ENCODE data around the gene ELP5. TPM values are rescaled to one million over a fixed set of nuclear protein-coding genes. Genes with fewer than 3 reads are reported as not detected.

Gene ELP5
- polyA plus RNA-seq, 3 donors, result 53.8 to 63.4 (median 57.1) TPM

GRCh38 chr17:7215652-7216180 is 36.3 kb upstream of the ELP5 start:
- no peak for DNase-seq

GRCh38 chr17:7216242-7217112 is 35.5 kb upstream of the ELP5 start:
- no peak for DNase-seq

GRCh38 chr17:7217113-7217987 is 34.7 kb upstream of the ELP5 start:
- peak; percentile 83 for DNase-seq

GRCh38 chr17:7218166-7218565 is 33.8 kb upstream of the ELP5 start:
- no peak for DNase-seq

- DNase-seq, result no peak
These were observed 33.3 kb upstream of the ELP5 start for GRCh38 chr17:7218758-7219157.

GRCh38 chr17:7219229-7219811 is 32.7 kb upstream of the ELP5 start:
- DNase-seq, result no peak

- DNase-seq, result peak; percentile 89
These were observed 32.0 kb upstream of the ELP5 start, which contains the start of the genes ACADVL and DLG4 for GRCh38 chr17:7219812-7220592. ACADVL (plus strand) TSS chr17:7219938; CDS start chr17:7219985, 47 bp downstream. DLG4 (minus strand) TSS chr17:7219836.

- DNase-seq, result no peak
These were observed 31.3 kb upstream of the ELP5 start for GRCh38 chr17:7220593-7221277.

- DNase-seq, result no peak
These were observed 30.5 kb upstream of the ELP5 start for GRCh38 chr17:7221278-7222092.

- DNase-seq, result no peak
These were observed 29.7 kb upstream of the ELP5 start for GRCh38 chr17:7222093-7222971.

- no peak for DNase-seq
These were observed 29.1 kb upstream of the ELP5 start for GRCh38 chr17:7222972-7223292.

GRCh38 chr17:7223375-7223774 is 28.6 kb upstream of the ELP5 start:
- no peak for DNase-seq

GRCh38 chr17:7224110-7224509 is 27.9 kb upstream of the ELP5 start:
- no peak for DNase-seq

GRCh38 chr17:7224661-7225111 is 27.3 kb upstream of the ELP5 start:
- no peak for DNase-seq

- DNase-seq, result no peak
These were observed 26.2 kb upstream of the ELP5 start for GRCh38 chr17:7225711-7226331.

- no peak for DNase-seq
These were observed 25.0 kb upstream of the ELP5 start for GRCh38 chr17:7226721-7227710.

GRCh38 chr17:7228920-7229319 is 23.1 kb upstream of the ELP5 start:
- no peak for DNase-seq

Data from renal pelvis (tissue), 4 donors.